T1000 (cell line): Measurements from ENCODE around the gene ARL11.

Source experiments
- DNase-seq: peaks from one replicate; lab custom pipeline; 2025; ENCODE audit warnings: mixed read lengths; lab: John Stamatoyannopoulos, UW

ARL11 gene

GRCh38 chr13:49649244-49649962 lies 21.1 kb downstream of the ARL11 start:
- no peak for DNase-seq

- no peak for DNase-seq
Observed at GRCh38 chr13:49649963-49650312, 21.6 kb downstream of the ARL11 start.

- no peak for DNase-seq
Observed at GRCh38 chr13:49651570-49652354, 23.5 kb downstream of the ARL11 start.

GRCh38 chr13:49652355-49653305 lies 24.3 kb downstream of the ARL11 start:
- DNase-seq, result no peak

- DNase-seq, result no peak
Observed at GRCh38 chr13:49653478-49653877, 25.2 kb downstream of the ARL11 start.

- DNase-seq, result no peak
Observed at GRCh38 chr13:49654011-49654410, 25.7 kb downstream of the ARL11 start.

- DNase-seq, result no peak
Observed at GRCh38 chr13:49655906-49656305, 27.6 kb downstream of the ARL11 start.

GRCh38 chr13:49657241-49657641 lies 28.9 kb downstream of the ARL11 start:
- no peak for DNase-seq

- DNase-seq, result no peak
Observed at GRCh38 chr13:49664606-49665005, 36.3 kb downstream of the ARL11 start.

- DNase-seq, result no peak
Observed at GRCh38 chr13:49667773-49668172, 39.5 kb downstream of the ARL11 start.

GRCh38 chr13:49669735-49670309 lies 41.5 kb downstream of the ARL11 start:
- no peak for DNase-seq

- no peak for DNase-seq
Observed at GRCh38 chr13:49670828-49671227, 42.5 kb downstream of the ARL11 start.

GRCh38 chr13:49676581-49677298 lies 48.4 kb downstream of the ARL11 start:
- no peak for DNase-seq

GRCh38 chr13:49678191-49678914 lies 50.0 kb downstream of the ARL11 start:
- DNase-seq, result no peak

GRCh38 chr13:49679246-49679645 lies 50.9 kb downstream of the ARL11 start:
- DNase-seq, result no peak

- DNase-seq, result no peak
Observed at GRCh38 chr13:49681842-49682435, 53.6 kb downstream of the ARL11 start.
